GM12873 (cell line): ENCODE data around the gene MICB.
A peak's percentile ranks its signal among the peaks of the same experiment; 100 is the strongest.

ENCODE experiments used
- TF ChIP-seq, protein P1 (sequence below): IDR thresholded peaks from 2 replicates; pipeline ENCODE4 v1.5.1; 2012; ENCODE audit warnings: low read depth, mild to moderate bottlenecking, moderate library complexity, low read length, control low read depth; ENCODE audit not compliant: insufficient read depth; ENCODE audit errors: missing control alignments

MICB gene

DNA sequence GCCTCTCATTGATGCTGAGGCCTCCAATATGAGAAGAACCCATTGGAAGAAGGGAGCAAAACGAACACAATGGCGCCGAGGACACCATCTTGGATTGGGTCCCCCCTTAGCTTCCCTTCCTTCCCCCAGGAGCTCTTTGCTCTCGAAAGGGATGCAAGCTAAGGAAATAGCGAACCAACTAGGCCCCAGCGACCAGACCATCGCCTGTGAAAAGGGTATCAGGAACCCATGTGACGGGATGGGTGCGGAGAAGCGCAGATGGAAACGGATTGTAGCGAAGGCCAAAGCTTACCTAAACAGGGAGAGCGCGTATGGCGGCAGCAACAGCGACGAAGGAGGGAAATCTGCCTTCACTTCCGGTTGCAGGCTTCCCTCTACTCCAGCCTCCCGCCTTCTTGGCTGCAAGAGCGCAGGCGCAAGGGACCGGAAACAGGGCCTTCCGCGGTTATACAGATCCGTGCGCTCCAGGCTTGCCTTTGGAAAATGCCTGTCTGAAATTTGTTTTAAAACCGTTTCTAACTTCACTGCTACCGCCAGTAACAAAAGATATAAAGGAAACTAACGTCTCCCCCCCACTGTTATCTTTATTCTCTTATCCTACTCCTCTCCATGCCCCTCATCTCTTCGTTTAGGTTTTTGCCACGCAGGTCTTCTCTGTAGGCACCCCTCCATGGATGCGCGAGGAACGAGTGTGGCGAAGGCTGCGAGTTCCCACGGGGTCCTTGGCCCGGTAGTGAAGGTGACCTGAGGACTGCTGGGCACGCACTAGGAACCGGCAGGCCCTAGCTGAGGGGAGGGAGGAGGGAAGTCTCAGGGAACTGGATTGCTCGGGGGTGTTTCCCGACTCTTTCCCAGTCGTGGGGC lies 43.9 kb downstream of the MICB start, which contains the start of gene DDX39B:
Gene DDX39B, minus strand, starts transcription at position 346 of the 864 bp plus-strand sequence. CDS start 1,471 bp downstream, outside the sequence.
- TF ChIP-seq, protein P1, sequence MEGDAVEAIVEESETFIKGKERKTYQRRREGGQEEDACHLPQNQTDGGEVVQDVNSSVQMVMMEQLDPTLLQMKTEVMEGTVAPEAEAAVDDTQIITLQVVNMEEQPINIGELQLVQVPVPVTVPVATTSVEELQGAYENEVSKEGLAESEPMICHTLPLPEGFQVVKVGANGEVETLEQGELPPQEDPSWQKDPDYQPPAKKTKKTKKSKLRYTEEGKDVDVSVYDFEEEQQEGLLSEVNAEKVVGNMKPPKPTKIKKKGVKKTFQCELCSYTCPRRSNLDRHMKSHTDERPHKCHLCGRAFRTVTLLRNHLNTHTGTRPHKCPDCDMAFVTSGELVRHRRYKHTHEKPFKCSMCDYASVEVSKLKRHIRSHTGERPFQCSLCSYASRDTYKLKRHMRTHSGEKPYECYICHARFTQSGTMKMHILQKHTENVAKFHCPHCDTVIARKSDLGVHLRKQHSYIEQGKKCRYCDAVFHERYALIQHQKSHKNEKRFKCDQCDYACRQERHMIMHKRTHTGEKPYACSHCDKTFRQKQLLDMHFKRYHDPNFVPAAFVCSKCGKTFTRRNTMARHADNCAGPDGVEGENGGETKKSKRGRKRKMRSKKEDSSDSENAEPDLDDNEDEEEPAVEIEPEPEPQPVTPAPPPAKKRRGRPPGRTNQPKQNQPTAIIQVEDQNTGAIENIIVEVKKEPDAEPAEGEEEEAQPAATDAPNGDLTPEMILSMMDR, result no peak

- TF ChIP-seq, protein P1, result no peak
Observed at GRCh38 chr6:31543639-31544038, 45.7 kb downstream of the MICB start.

- TF ChIP-seq, protein P1, result no peak
Observed at GRCh38 chr6:31544676-31545075, 46.7 kb downstream of the MICB start.

DNA sequence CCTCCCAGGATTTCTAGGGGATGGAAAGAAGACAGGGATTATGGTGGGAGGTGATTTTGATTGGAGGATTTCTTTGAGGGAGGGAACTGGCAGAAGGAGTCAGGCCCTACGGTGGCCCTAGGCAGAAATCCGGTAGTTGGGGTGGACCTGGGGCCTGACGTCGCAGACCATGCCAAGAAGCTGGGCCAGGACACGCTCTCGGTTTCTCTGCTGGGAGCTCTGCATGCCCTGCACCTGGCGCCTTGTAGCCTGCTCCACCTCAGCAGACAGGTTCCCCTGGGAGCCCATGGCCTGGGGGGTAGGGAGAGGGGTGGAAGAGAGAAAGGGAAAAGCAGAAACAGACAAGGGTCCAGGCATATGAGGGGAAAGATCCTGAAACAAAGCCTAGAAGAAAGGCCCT lies 47.3 kb downstream of the MICB start:
- TF ChIP-seq, protein P1, result no peak

DNA sequence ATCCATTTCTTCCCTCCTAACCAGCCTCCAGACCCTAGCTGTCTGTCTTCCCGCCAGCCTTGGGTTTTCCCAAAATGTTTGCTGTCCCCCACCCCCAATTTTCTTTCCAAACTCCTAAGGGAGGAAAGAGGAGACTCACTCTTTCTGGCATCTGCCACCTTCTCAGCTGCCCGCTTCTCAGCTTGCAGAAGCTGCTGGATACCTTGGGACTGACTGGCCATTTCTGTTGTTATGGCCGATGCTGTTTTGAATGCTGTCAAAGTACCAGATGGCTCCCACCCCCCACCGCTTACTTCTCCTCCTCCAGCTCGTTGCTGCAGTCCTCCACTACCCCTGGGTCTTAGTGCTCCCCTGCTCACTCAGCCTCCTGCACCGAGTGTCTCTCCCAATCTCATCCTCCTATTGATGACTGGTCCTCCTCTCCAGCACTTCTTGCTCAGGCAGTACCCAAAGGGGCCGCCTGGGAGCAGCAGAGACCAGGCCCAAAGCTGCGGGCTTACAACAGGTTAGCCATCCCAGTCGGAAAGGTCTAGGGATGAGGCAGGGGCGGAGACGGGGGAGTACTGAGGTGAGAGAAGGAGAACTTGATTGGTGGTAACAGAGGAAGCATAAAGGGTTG lies 48.5 kb downstream of the MICB start, which contains the start of gene ATP6V1G2:
Gene ATP6V1G2, minus strand, starts transcription at position 270 of the 619 bp plus-strand sequence. Its CDS starts 49 bp downstream, at position 221.
- TF ChIP-seq, protein P1, result peak; percentile 96

DNA sequence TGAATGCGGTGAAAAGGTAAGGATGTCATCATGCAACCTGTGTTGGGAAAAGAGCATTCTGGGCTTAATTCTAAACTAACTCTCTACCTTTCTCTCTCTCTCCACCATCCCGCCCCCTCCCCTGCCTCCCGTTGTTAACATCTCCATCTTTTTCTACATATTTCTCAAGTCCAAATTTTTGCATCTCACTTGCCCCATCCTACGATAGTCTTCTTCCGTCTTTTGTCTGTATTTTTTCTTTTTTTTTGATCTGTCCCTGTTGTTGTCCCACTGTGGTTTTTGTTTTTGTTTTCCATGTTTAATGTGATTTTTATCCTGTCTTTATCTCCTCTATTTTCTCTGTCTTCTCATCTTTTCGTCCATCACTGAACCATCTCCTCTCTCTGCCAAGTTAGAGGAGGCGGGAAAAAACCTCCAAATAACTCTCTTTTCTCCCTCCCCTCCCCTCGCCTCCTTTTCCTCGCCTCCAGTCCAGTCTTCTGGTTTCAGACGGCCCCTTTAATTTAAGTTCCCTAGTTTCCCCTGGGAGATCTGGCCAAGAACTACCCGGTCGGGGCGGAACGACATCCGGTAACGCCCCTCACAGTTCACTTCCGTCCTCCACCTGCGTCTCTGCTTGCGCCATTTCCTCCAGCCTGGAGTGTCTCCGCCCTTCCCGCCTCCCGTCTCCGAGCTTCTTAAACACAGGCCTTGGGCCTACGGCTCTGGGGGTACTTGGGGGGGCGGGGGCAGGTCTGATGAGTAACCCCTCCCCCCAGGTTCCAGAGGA lies 49.2 kb downstream of the MICB start, which contains the start of gene NFKBIL1:
Gene NFKBIL1, plus strand, starts transcription at position 651 of the 769 bp plus-strand sequence. Its CDS starts 87 bp downstream, at position 738.
- TF ChIP-seq, protein P1, result no peak
